Activated T-cell treated with anti-CD3 and anti-CD28 coated beads for 4 hours (primary cell): ENCODE results near the gene DCT.

Experiments
- DNase-seq: peaks from one replicate; pipeline ENCODE4 v3.0.0-alpha.2; 2020

The DCT gene

GRCh38 chr13:94444826-94445225, 34.7 kb downstream of the DCT start:
- DNase-seq: no peak

GRCh38 chr13:94435604-94436226, 43.8 kb downstream of the DCT start:
- DNase-seq: no peak

- DNase-seq: no peak
Measured at GRCh38 chr13:94433055-94433961, 46.2 kb downstream of the DCT start.

GRCh38 chr13:94431987-94432386, 47.5 kb downstream of the DCT start:
- no peak for DNase-seq

GRCh38 chr13:94431574-94431973, 47.9 kb downstream of the DCT start:
- no peak for DNase-seq

- DNase-seq: no peak
Measured at GRCh38 chr13:94427313-94427953, 52.0 kb downstream of the DCT start.

- no peak for DNase-seq
Measured at GRCh38 chr13:94419925-94420305, 59.6 kb downstream of the DCT start.

- DNase-seq: peak; percentile 15
Measured at GRCh38 chr13:94419304-94419924, 60.1 kb downstream of the DCT start.

GRCh38 chr13:94417294-94417693, 62.2 kb downstream of the DCT start:
- DNase-seq: no peak

GRCh38 chr13:94416454-94417080, 62.9 kb downstream of the DCT start:
- DNase-seq: no peak

- no peak for DNase-seq
Measured at GRCh38 chr13:94415500-94416237, 63.8 kb downstream of the DCT start.

GRCh38 chr13:94414708-94415107, 64.8 kb downstream of the DCT start:
- no peak for DNase-seq

- DNase-seq: no peak
Measured at GRCh38 chr13:94414141-94414540, 65.3 kb downstream of the DCT start.

- no peak for DNase-seq
Measured at GRCh38 chr13:94413598-94413944, 65.9 kb downstream of the DCT start.

- DNase-seq: no peak
Measured at GRCh38 chr13:94412870-94413597, 66.4 kb downstream of the DCT start.

- no peak for DNase-seq
Measured at GRCh38 chr13:94411747-94412146, 67.7 kb downstream of the DCT start.

GRCh38 chr13:94408314-94409036, 71.0 kb downstream of the DCT start:
- no peak for DNase-seq

- no peak for DNase-seq
Measured at GRCh38 chr13:94400874-94401273, 78.6 kb downstream of the DCT start.

GRCh38 chr13:94399812-94400211, 79.7 kb downstream of the DCT start:
- DNase-seq: no peak

- DNase-seq: no peak
Measured at GRCh38 chr13:94395860-94396259, 83.6 kb downstream of the DCT start.

- DNase-seq: no peak
Measured at GRCh38 chr13:94394723-94395122, 84.8 kb downstream of the DCT start.
